VCaP (cell line): Measurements from ENCODE around the gene CACNA2D4.

Experiments
- H3K27ac ChIP-seq: fragments of 450-650 bp; 2 replicates; pipeline ENCODE4 v1.5.1; 2017
- TF ChIP-seq, protein P1 (sequence below): fragments of 450-650 bp; conservative IDR thresholded peaks from 2 replicates; pipeline ENCODE4 v1.5.1; 2017; ENCODE audit warnings: mild to moderate bottlenecking, moderate library complexity

CACNA2D4 gene

DNA sequence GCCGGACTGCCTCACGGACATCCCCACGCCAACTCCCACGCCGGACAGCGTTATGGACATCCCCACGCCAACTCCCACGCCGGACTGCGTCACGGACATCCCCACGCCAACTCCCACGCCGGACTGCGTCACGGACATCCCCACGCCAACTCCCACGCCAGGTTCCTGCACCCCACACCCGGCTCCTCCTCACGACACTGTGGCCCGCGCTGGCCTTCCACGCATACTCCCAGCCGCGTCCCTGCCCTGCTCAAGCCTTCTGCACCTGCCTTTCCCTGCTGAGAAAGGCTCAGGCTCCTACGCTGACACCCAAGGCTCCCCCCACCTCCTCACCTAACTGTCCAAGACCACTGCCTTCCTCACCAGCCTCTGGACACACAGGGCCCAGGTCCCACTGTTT, 9.7 kb downstream of the CACNA2D4 start:
- no peak overlapping the region for H3K27ac ChIP-seq
- TF ChIP-seq, protein P1, sequence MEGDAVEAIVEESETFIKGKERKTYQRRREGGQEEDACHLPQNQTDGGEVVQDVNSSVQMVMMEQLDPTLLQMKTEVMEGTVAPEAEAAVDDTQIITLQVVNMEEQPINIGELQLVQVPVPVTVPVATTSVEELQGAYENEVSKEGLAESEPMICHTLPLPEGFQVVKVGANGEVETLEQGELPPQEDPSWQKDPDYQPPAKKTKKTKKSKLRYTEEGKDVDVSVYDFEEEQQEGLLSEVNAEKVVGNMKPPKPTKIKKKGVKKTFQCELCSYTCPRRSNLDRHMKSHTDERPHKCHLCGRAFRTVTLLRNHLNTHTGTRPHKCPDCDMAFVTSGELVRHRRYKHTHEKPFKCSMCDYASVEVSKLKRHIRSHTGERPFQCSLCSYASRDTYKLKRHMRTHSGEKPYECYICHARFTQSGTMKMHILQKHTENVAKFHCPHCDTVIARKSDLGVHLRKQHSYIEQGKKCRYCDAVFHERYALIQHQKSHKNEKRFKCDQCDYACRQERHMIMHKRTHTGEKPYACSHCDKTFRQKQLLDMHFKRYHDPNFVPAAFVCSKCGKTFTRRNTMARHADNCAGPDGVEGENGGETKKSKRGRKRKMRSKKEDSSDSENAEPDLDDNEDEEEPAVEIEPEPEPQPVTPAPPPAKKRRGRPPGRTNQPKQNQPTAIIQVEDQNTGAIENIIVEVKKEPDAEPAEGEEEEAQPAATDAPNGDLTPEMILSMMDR: no peak

- TF ChIP-seq, protein P1: no peak
- peak overlapping the region; percentile 53 for H3K27ac ChIP-seq
Observed at GRCh38 chr12:1907652-1908611, 10.5 kb downstream of the CACNA2D4 start.

GRCh38 chr12:1906579-1906978, 11.9 kb downstream of the CACNA2D4 start:
- TF ChIP-seq, protein P1: no peak

GRCh38 chr12:1904875-1905274, 13.6 kb downstream of the CACNA2D4 start:
- H3K27ac ChIP-seq: no peak overlapping the region
- TF ChIP-seq, protein P1: no peak

More at GRCh38 chr12:1906579-1906978, 11.9 kb downstream of the CACNA2D4 start:
- H3K27ac ChIP-seq: no peak overlapping the region

DNA sequence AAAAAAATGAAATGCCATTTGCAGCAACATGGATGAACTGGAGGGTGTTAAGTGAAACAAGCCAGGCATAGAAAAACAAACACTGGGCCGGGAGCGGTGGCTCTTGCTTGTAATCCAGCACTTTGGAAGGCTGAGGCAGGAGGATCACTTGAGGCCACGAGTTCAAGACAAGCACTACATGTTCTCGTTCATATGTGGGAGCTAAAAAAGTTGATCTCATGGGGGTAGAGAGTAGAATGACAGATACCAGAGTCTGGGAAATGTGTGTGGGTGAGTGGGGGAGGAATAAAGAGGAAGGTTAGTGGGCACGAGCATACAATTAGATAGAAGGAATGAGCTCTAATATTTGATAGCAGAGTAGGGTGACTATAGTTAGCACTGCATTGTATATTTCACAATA, 21.5 kb downstream of the CACNA2D4 start:
- TF ChIP-seq, protein P1: no peak
- no peak overlapping the region for H3K27ac ChIP-seq

DNA sequence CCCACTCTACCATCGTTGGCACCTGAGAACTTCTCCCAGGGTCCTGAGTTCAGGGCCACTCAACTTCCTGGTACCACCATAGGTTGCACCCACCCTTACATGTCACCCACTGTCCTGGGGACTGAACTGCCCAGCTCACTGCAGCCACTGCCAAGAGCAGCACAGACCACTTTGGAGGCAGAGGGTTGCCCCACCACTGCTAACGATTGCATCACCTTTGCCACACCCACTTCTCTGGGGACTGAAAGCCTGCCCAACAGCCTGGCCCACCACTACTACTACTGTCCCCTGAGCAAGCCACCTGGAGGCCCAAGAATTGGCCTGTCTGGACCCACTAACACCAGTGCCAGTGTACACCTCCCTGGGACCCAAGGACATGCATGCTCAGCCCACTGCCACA, 27.6 kb downstream of the CACNA2D4 start:
- TF ChIP-seq, protein P1: no peak

GRCh38 chr12:1890119-1890703, 28.2 kb downstream of the CACNA2D4 start:
- H3K27ac ChIP-seq: no peak overlapping the region
- TF ChIP-seq, protein P1: no peak

More for the DNA sequence above, 27.6 kb downstream of the CACNA2D4 start:
- H3K27ac ChIP-seq: no peak overlapping the region
